Measurements from ENCODE around the gene COPE. TPM values are rescaled to one million over a fixed set of nuclear protein-coding genes. Genes with fewer than 3 reads are reported as not detected.

COPE gene
- total and polyA plus RNA-seq, 2 of the 8 experiments (the other 6 are each of a cell fraction or from before 2014, with no cell fraction given), result 178 to 356 TPM

GRCh38 chr19:18850471-18851375 lies 68.5 kb downstream of the COPE start:
- Histone ChIP-seq H2BK20ac (ENCODE audit: low read length) (no peak overlapping the region), H3K9me3 (ENCODE audit: insufficient read depth in 2 of 2, low read depth in 1 of 2, low read length in 1 of 2) (no peaks in the 10 kb centered on the region), H3K79me2 (ENCODE audit: control insufficient read depth in 1 of 2, insufficient read depth in 2 of 2, low read length in 2 of 2) (peaks cover 0 to 28% of the 10 kb centered on the region in 2 experiments; a peak in 2 of 4 replicates), H3K23me2 (ENCODE audit: low read depth, low read length) (no peaks in the 10 kb centered on the region), H3K36me3 (ENCODE audit: control insufficient read depth in 2 of 4, insufficient read depth in 4 of 4, low read length in 3 of 4) (peaks cover 30 to 52% (median 47%) of the 10 kb centered on the region in 4 experiments), H2BK12ac (ENCODE audit: low read depth, low read length) (no peak overlapping the region), H3K4ac (replicated peaks; ENCODE audit: insufficient read length, low read depth, low read length) (no peak overlapping the region), H2BK120ac (replicated peaks; ENCODE audit: low read depth, low read length) (no peak overlapping the region), H4K91ac (replicated peaks; ENCODE audit: insufficient read length, low read length) (no peak overlapping the region), H3K9ac (replicated peaks in 1 of 4; ENCODE audit: extremely low read depth in 1 of 4, low read depth in 3 of 4, low read length in 3 of 4) (no peak overlapping the region), H4K8ac (ENCODE audit: extremely low read depth, insufficient read depth, low read length) (no peak overlapping the region), H3K79me1 (ENCODE audit: low read depth, low read length) (peaks cover under 1% of the 10 kb centered on the region; the same call in 1 of the 2 replicates), H3K27me3 (replicated peaks in 1 of 4; ENCODE audit: control insufficient read depth in 3 of 4, extremely low read depth in 1 of 4, insufficient read depth in 3 of 4, low read length in 3 of 4) (no peaks in the 10 kb centered on the region), H4K20me1 (replicated peaks in 1 of 2; ENCODE audit: control insufficient read depth in 1 of 2, insufficient read depth in 2 of 2, low read length in 2 of 2) (peaks cover 30 to 35% of the 10 kb centered on the region in 2 experiments), H3K23ac (ENCODE audit: insufficient read length) (no peak overlapping the region), H2AFZ (ENCODE audit: low read length) (no peak overlapping the region), H3K18ac (ENCODE audit: extremely low read depth, low read length) (no peak overlapping the region), H3K4me3 (ENCODE audit: extremely low read depth in 1 of 4, insufficient read depth in 2 of 4, low read depth in 3 of 4, low read length in 4 of 4) (no peak overlapping the region), H2BK15ac (ENCODE audit: low read length) (no peak overlapping the region), H3K27ac (ENCODE audit: low read depth, low read length) (no peak overlapping the region), H4K5ac (ENCODE audit: insufficient read length, low read depth, low read length) (no peak overlapping the region), H3K14ac (ENCODE audit: insufficient read length) (no peak overlapping the region), H3K4me1 (replicated peaks in 1 of 4; ENCODE audit: control insufficient read depth in 3 of 4, insufficient read depth in 4 of 4, low read length in 3 of 4) (no peaks in the 10 kb centered on the region), H3K4me2 (ENCODE audit: insufficient read depth in 1 of 2, low read depth in 2 of 2, low read length in 2 of 2) (no peak overlapping the region), H3K56ac (replicated peaks; ENCODE audit: insufficient read length, low read depth, low read length) (no peak overlapping the region), H2AK5ac (ENCODE audit: low read depth, low read length) (no peak overlapping the region), H2BK5ac (ENCODE audit: low read depth, low read length) (no peak overlapping the region)
- CTCF ChIA-PET (ENCODE audit: partially characterized antibody), result interaction anchor here (0.5 to 19.5 kb wide), 6 partner anchors 10 to 381 kb away, joined by 3 to 247 read pairs (median 42); partner anchors contain the start of gene UPF1
- 92% methylated on average over 27 of the region's 27 CpGs; no CpG with 5 or more reads in 1 of the 2 experiments for WGBS, 2 experiments (ENCODE audit: extremely low coverage in 1 of 2, insufficient coverage in 1 of 2, insufficient read length in 1 of 2, insufficient replicate concordance in 2 of 2, low coverage in 1 of 2, low lambda C conversion rate in 2 of 2, missing lambda C conversion rate in 1 of 2)
- POLR2A ChIA-PET (ENCODE audit: partially characterized antibody), result interaction anchor here (0.7 to 0.8 kb wide), 3 partner anchors 10 to 57 kb away, joined by 3 to 4 read pairs (median 3); no protein-coding TSS in a partner anchor
- DNase-seq (ENCODE audit: low read depth in 1 of 2, low spot score in 2 of 2) (no peak), FAIRE-seq (no peak)
- TF ChIP-seq SAP30 (IDR thresholded peaks at IDR 0.05; ENCODE audit: insufficient read depth, insufficient replicate concordance, low read length) (no peak), SIN3A (conservative IDR thresholded peaks at IDR 0.05 in 1 of 2, IDR thresholded peaks at IDR 0.05 in 1 of 2; ENCODE audit: low read depth in 1 of 2, low read length in 2 of 2) (no peak), CTBP2 (IDR thresholded peaks at IDR 0.05; ENCODE audit: borderline replicate concordance, insufficient read depth, insufficient read length, low read length) (no peak), POLR2AphosphoS5 (IDR thresholded peaks at IDR 0.05; ENCODE audit: low read depth, low read length) (no peak), ATF3 (IDR thresholded peaks at IDR 0.05; ENCODE audit: insufficient read depth, low read depth, low read length) (no peak), CHD2 (IDR thresholded peaks at IDR 0.05; ENCODE audit: low read length) (no peak), BRCA1 (IDR thresholded peaks at IDR 0.05; ENCODE audit: low read depth, low read length) (no peak), E2F6 (IDR thresholded peaks at IDR 0.05) (no peak), KDM1A (IDR thresholded peaks at IDR 0.05; ENCODE audit: borderline replicate concordance, low read length) (no peak), YY1 (IDR thresholded peaks at IDR 0.05; ENCODE audit: low read depth, low read length) (no peak)
